NT2/D1 (cell line): ENCODE results near the gene KCNH6.

Experiments
- DNase-seq: peaks from one replicate; pipeline ENCODE4 v3.0.0-alpha.2; 2011; ENCODE audit warnings: low read depth, low spot score
- H3K27me3 ChIP-seq: 2 replicates; pipeline ENCODE4 v1.6.0; 2011; ENCODE audit warnings: mild to moderate bottlenecking; ENCODE audit not compliant: insufficient read length, insufficient read depth
- H3K36me3 ChIP-seq: 2 replicates; pipeline ENCODE4 v1.6.1; 2011; ENCODE audit warnings: mild to moderate bottlenecking, low read length, mixed read lengths; ENCODE audit not compliant: insufficient read depth, insufficient read length
- H3K4me1 ChIP-seq: 2 replicates; pipeline ENCODE4 v1.5.1; 2011; ENCODE audit not compliant: insufficient read depth, insufficient read length
- H3K4me3 ChIP-seq: 2 replicates; pipeline ENCODE4 v1.5.1; 2011; ENCODE audit warnings: low read depth; ENCODE audit not compliant: insufficient read length
- H3K9ac ChIP-seq: 2 replicates; pipeline ENCODE4 v1.6.0; 2011; ENCODE audit warnings: low read depth; ENCODE audit not compliant: insufficient read length
- H3K9me3 ChIP-seq: 2 replicates; pipeline ENCODE4 v1.5.1; 2011; ENCODE audit warnings: mild to moderate bottlenecking, low read length; ENCODE audit not compliant: insufficient read depth
- SUZ12 ChIP-seq: IDR thresholded peaks from 2 replicates; pipeline ENCODE4 v1.6.1; 2011; ENCODE audit not compliant: insufficient read length, insufficient read depth; ENCODE audit errors: extremely low read depth
- YY1 ChIP-seq: IDR thresholded peaks from 2 replicates; pipeline ENCODE4 v1.6.1; 2011; ENCODE audit not compliant: insufficient read length, insufficient read depth
- ZNF274 ChIP-seq: IDR thresholded peaks from 2 replicates; pipeline ENCODE4 v1.6.1; 2011; ENCODE audit warnings: mild to moderate bottlenecking, low read depth, low read length

Gene KCNH6

DNA sequence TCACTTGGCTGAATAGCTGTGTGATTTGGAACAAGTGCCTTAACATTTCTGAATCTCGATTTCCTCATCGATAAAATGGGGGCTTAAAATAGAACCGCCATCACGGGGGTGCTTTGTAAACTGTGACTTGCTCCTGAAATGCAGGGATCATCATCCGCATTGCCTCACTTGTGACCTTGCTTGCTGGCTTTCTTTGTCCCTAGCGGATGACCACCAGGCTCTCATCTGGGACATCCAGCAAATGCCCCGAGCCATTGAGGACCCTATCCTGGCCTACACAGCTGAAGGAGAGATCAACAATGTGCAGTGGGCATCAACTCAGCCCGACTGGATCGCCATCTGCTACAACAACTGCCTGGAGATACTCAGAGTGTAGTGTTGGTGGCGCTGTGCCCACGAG lies 65.6 kb downstream of the KCNH6 start:
- no peak for DNase-seq
- H3K4me3 ChIP-seq = no peak overlapping the region
- H3K36me3 ChIP-seq = peaks cover 81% of the 10 kb centered on the region
- no peaks in the 10 kb centered on the region for H3K4me1 ChIP-seq
- H3K9me3 ChIP-seq = no peaks in the 10 kb centered on the region
- H3K27me3 ChIP-seq = no peaks in the 10 kb centered on the region
- TF ChIP-seq ZNF274 = no peak
- no peak for TF ChIP-seq SUZ12
- no peak for TF ChIP-seq YY1
- no peak overlapping the region for H3K9ac ChIP-seq

DNA sequence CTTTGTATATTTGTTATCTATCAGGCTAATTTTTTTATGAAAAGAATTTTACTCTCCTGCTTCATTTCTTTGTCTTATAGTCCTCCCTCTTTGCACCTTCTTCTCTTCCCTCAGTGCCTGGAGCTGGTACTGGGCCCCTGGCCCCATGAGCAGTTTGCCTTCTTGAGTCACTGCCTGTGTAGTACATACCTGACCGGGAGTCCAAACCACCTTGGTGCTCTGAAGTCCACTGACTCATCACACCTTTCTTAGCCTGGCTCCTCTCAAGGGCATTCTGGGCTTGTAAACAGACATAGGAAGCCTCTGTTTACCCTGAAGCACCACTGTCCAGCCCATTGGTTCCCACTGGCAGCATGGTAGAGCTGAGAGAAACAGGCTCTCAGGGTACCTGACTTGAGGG lies 66.5 kb downstream of the KCNH6 start:
- H3K36me3 ChIP-seq = peaks cover 80% of the 10 kb centered on the region
- TF ChIP-seq SUZ12 = no peak
- TF ChIP-seq YY1 = no peak

GRCh38 chr17:63592797-63593196 lies 69.6 kb downstream of the KCNH6 start:
- Histone ChIP-seq H3K9me3 (no peaks in the 10 kb centered on the region), H3K9ac (no peak overlapping the region), H3K4me3 (no peak overlapping the region), H3K27me3 (no peaks in the 10 kb centered on the region), H3K36me3 (peaks cover 54% of the 10 kb centered on the region), H3K4me1 (no peaks in the 10 kb centered on the region)
- TF ChIP-seq ZNF274 (no peak), YY1 (no peak), SUZ12 (no peak)
- no peak for DNase-seq

More for the DNA sequence above, 66.5 kb downstream of the KCNH6 start:
- Histone ChIP-seq H3K4me1 (no peaks in the 10 kb centered on the region), H3K4me3 (no peak overlapping the region), H3K27me3 (no peaks in the 10 kb centered on the region), H3K9ac (no peak overlapping the region), H3K9me3 (no peaks in the 10 kb centered on the region)
- no peak for DNase-seq

- Histone ChIP-seq H3K36me3 (peaks cover 34% of the 10 kb centered on the region), H3K4me3 (no peak overlapping the region), H3K27me3 (no peaks in the 10 kb centered on the region), H3K9ac (no peak overlapping the region), H3K4me1 (no peaks in the 10 kb centered on the region), H3K9me3 (no peaks in the 10 kb centered on the region)
- no peak for DNase-seq
- TF ChIP-seq ZNF274 (no peak), SUZ12 (no peak), YY1 (no peak)
Measured at GRCh38 chr17:63595132-63595531, 72.0 kb downstream of the KCNH6 start.
